ENCODE measurements around the gene DOCK4. TPM values are rescaled to one million over a fixed set of nuclear protein-coding genes. Genes with fewer than 3 reads are reported as not detected.

Gene DOCK4
- total RNA-seq, 1 donor from 2014 or later, result 32.2 TPM

GRCh38 chr7:112010109-112010508, 196.1 kb downstream of the DOCK4 start:
- no peaks in the 10 kb centered on the region for H3K27me3 Mint-ChIP-seq (ENCODE audit: low read depth, unreplicated experiment)
- TF ChIP-seq CTCF (IDR thresholded peaks at IDR 0.05; ENCODE audit: insufficient read depth, low read depth, low read length) (no peak), EZH2 (IDR thresholded peaks at IDR 0.05; ENCODE audit: insufficient read depth, low read length) (no peak)
- H3K27ac Mint-ChIP-seq (ENCODE audit: unreplicated experiment), result no peak overlapping the region
- Histone ChIP-seq H3K27ac (ENCODE audit: low read depth, low read length) (no peak overlapping the region), H4K20me1 (ENCODE audit: insufficient read depth, low read length) (no peaks in the 10 kb centered on the region), H3K9ac (ENCODE audit: low read length) (no peak overlapping the region), H3K4me3 (ENCODE audit: insufficient read depth, low read depth, low read length) (no peak overlapping the region), H3K4me2 (ENCODE audit: low read length) (no peak overlapping the region), H3K4me1 (ENCODE audit: insufficient read depth, low read length) (no peaks in the 10 kb centered on the region), H3K36me3 (ENCODE audit: insufficient read depth, low read length) (no peaks in the 10 kb centered on the region), H3K79me2 (ENCODE audit: insufficient read depth, low read length) (no peaks in the 10 kb centered on the region), H2AFZ (ENCODE audit: low read depth, low read length) (no peak overlapping the region), H3K9me3 (ENCODE audit: insufficient read depth, low read depth, low read length) (no peaks in the 10 kb centered on the region), H3K27me3 (ENCODE audit: insufficient read depth, low read length) (no peaks in the 10 kb centered on the region)
- DNase-seq (ENCODE audit: low read depth), result no peak
- H3K36me3 Mint-ChIP-seq (ENCODE audit: low read depth, unreplicated experiment), result no peaks in the 10 kb centered on the region
- peaks cover 2% of the 10 kb centered on the region for H3K9me3 Mint-ChIP-seq (ENCODE audit: unreplicated experiment)
- no peak for FAIRE-seq
- no peak overlapping the region for H3K4me3 Mint-ChIP-seq (ENCODE audit: unreplicated experiment)
- peaks cover 7% of the 10 kb centered on the region for H3K4me1 Mint-ChIP-seq (ENCODE audit: low read depth, unreplicated experiment)

- no peaks in the 10 kb centered on the region for H4K20me1 ChIP-seq (ENCODE audit: insufficient read depth, low read length)
- no peak for TF ChIP-seq CTCF (IDR thresholded peaks at IDR 0.05; ENCODE audit: insufficient read depth, low read depth, low read length)
- TF ChIP-seq EZH2 (IDR thresholded peaks at IDR 0.05; ENCODE audit: insufficient read depth, low read length), result no peak
- H3K4me3 ChIP-seq (ENCODE audit: insufficient read depth, low read depth, low read length), result no peak overlapping the region
- no peak overlapping the region for H3K4me2 ChIP-seq (ENCODE audit: low read length)
- no peaks in the 10 kb centered on the region for H3K36me3 ChIP-seq (ENCODE audit: insufficient read depth, low read length)
- H3K4me1 Mint-ChIP-seq (ENCODE audit: low read depth, unreplicated experiment), result peaks cover 4% of the 10 kb centered on the region
- no peaks in the 10 kb centered on the region for H3K4me1 ChIP-seq (ENCODE audit: insufficient read depth, low read length)
- no peak overlapping the region for H3K27ac ChIP-seq (ENCODE audit: low read depth, low read length)
- peak; percentile 74 for DNase-seq (ENCODE audit: low read depth)
- H3K36me3 Mint-ChIP-seq (ENCODE audit: low read depth, unreplicated experiment), result no peaks in the 10 kb centered on the region
- H3K9ac ChIP-seq (ENCODE audit: low read length), result no peak overlapping the region
- no peak overlapping the region for H3K27ac Mint-ChIP-seq (ENCODE audit: unreplicated experiment)
- no peaks in the 10 kb centered on the region for H3K27me3 Mint-ChIP-seq (ENCODE audit: low read depth, unreplicated experiment)
- no peaks in the 10 kb centered on the region for H3K27me3 ChIP-seq (ENCODE audit: insufficient read depth, low read length)
- H3K4me3 Mint-ChIP-seq (ENCODE audit: unreplicated experiment), result no peak overlapping the region
- H2AFZ ChIP-seq (ENCODE audit: low read depth, low read length), result no peak overlapping the region
- H3K79me2 ChIP-seq (ENCODE audit: insufficient read depth, low read length), result no peaks in the 10 kb centered on the region
- H3K9me3 Mint-ChIP-seq (ENCODE audit: unreplicated experiment), result peaks cover 2% of the 10 kb centered on the region
- no peaks in the 10 kb centered on the region for H3K9me3 ChIP-seq (ENCODE audit: insufficient read depth, low read depth, low read length)
- no peak for FAIRE-seq
Measured at GRCh38 chr7:112009081-112009480, 197.1 kb downstream of the DOCK4 start.

DNA sequence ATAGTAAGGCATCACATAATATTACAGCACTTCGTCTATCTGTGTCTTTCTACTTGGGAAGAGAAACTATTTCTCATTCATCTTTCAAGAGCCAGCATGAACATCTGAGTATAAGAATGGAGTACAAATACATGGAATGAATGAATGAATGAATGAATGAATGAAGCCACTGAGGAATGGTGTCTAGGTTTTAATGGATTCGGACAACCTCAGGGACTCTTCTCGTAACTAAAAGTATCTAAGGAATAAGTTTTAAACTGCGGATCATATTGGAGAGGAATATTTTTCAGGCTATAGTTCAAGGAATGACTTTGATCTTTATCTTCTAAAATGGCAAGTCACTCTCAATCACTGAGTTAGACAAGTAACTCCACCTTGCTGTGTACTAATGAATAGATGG, 199.0 kb downstream of the DOCK4 start:
- Histone ChIP-seq H3K4me3 (ENCODE audit: insufficient read depth, low read depth, low read length) (no peak overlapping the region), H3K4me2 (ENCODE audit: low read length) (no peak overlapping the region), H4K20me1 (ENCODE audit: insufficient read depth, low read length) (no peaks in the 10 kb centered on the region), H3K36me3 (ENCODE audit: insufficient read depth, low read length) (no peaks in the 10 kb centered on the region), H3K9me3 (ENCODE audit: insufficient read depth, low read depth, low read length) (no peaks in the 10 kb centered on the region), H2AFZ (ENCODE audit: low read depth, low read length) (no peak overlapping the region), H3K4me1 (ENCODE audit: insufficient read depth, low read length) (no peaks in the 10 kb centered on the region), H3K9ac (ENCODE audit: low read length) (no peak overlapping the region), H3K27ac (ENCODE audit: low read depth, low read length) (no peak overlapping the region), H3K27me3 (ENCODE audit: insufficient read depth, low read length) (no peaks in the 10 kb centered on the region), H3K79me2 (ENCODE audit: insufficient read depth, low read length) (no peaks in the 10 kb centered on the region)
- Mint-ChIP-seq H3K9me3 (ENCODE audit: unreplicated experiment) (peaks cover 2% of the 10 kb centered on the region), H3K27ac (ENCODE audit: unreplicated experiment) (no peak overlapping the region), H3K27me3 (ENCODE audit: low read depth, unreplicated experiment) (no peaks in the 10 kb centered on the region), H3K36me3 (ENCODE audit: low read depth, unreplicated experiment) (no peaks in the 10 kb centered on the region), H3K4me1 (ENCODE audit: low read depth, unreplicated experiment) (peaks cover 3% of the 10 kb centered on the region), H3K4me3 (ENCODE audit: unreplicated experiment) (no peak overlapping the region)
- FAIRE-seq, result no peak
- TF ChIP-seq CTCF (IDR thresholded peaks at IDR 0.05; ENCODE audit: insufficient read depth, low read depth, low read length) (no peak), EZH2 (IDR thresholded peaks at IDR 0.05; ENCODE audit: insufficient read depth, low read length) (no peak)
- no peak for DNase-seq (ENCODE audit: low read depth)
